Karpas-422 (cell line): ENCODE data around the gene SUGCT. TPM values are rescaled to one million over a fixed set of nuclear protein-coding genes. Genes with fewer than 3 reads are reported as not detected.

ENCODE experiments used
- DNase-seq: peaks from one replicate; pipeline ENCODE4 v3.0.0-alpha.2; 2015
- H2AFZ ChIP-seq: fragments of 200-600 bp; sonication (generic); 2 replicates; pipeline ENCODE4 v1.6.1; 2014; ENCODE audit warnings: antibody characterized with exemption, low read length, mixed read lengths
- H3K27ac ChIP-seq: fragments of 200-600 bp; sonication (generic); 2 replicates; pipeline ENCODE4 v1.5.1; 2014; ENCODE audit warnings: mild to moderate bottlenecking, low read length, moderate library complexity
- H3K27me3 ChIP-seq: fragments of 200-600 bp; sonication (generic); 2 replicates; pipeline ENCODE4 v1.6.1; 2014; ENCODE audit warnings: low read length, mixed read lengths
- H3K36me3 ChIP-seq: fragments of 200-600 bp; sonication (generic); 2 replicates; pipeline ENCODE4 v1.6.1; 2014; ENCODE audit warnings: low read length, mixed read lengths; ENCODE audit not compliant: insufficient read depth
- H3K4me1 ChIP-seq: fragments of 200-600 bp; sonication (generic); 2 replicates; pipeline ENCODE4 v1.6.1; 2014; ENCODE audit warnings: mild to moderate bottlenecking, low read length, mixed read lengths
- H3K4me2 ChIP-seq: fragments of 200-600 bp; sonication (generic); 2 replicates; pipeline ENCODE4 v1.6.1; 2014; ENCODE audit warnings: low read length, low read depth, mild to moderate bottlenecking; ENCODE audit not compliant: poor library complexity, severe bottlenecking
- H3K4me3 ChIP-seq: fragments of 200-600 bp; sonication (generic); 2 replicates; pipeline ENCODE4 v1.5.1; 2014; ENCODE audit warnings: mild to moderate bottlenecking, antibody characterized with exemption, low read length, mixed read lengths
- H3K79me2 ChIP-seq: fragments of 200-600 bp; sonication (generic); 2 replicates; pipeline ENCODE4 v1.6.1; 2014; ENCODE audit warnings: mild to moderate bottlenecking, low read length, mixed read lengths
- H3K9ac ChIP-seq: fragments of 200-600 bp; sonication (generic); 2 replicates; pipeline ENCODE4 v1.6.0; 2014; ENCODE audit warnings: low read length
- H3K9me2 ChIP-seq: fragments of 200-600 bp; sonication (generic), shearing (Covaris generic); replicated peaks from 2 replicates; pipeline ENCODE4 v1.6.0; 2014; ENCODE audit warnings: mild to moderate bottlenecking, low read length, moderate library complexity; ENCODE audit not compliant: insufficient read depth
- H3K9me3 ChIP-seq: fragments of 300-700, 200-600 bp; sonication (generic); 2 replicates; pipeline ENCODE4 v1.6.1; 2014; ENCODE audit warnings: low read length, mixed read lengths
- H4K20me1 ChIP-seq: fragments of 200-600 bp; sonication (generic); 2 replicates; pipeline ENCODE4 v1.6.1; 2014; ENCODE audit warnings: mild to moderate bottlenecking, antibody characterized with exemption, low read length, low read depth; ENCODE audit not compliant: insufficient read depth
- total RNA-seq: library from RNA; depleted of rRNA; stranded (reverse); fragments of >200 nt; shearing (Covaris generic); gene quantifications from 2 replicates; pipeline ENCODE4 v1.2.3, GENCODE V29; 2014; ENCODE audit warnings: low replicate concordance

SUGCT gene
- total RNA-seq, 1 experiment from 2014 or later = 0.48 TPM

GRCh38 chr7:40283391-40283790, 148.6 kb downstream of the SUGCT start:
- no peaks in the 10 kb centered on the region for H3K4me1 ChIP-seq
- H3K9me3 ChIP-seq = no peaks in the 10 kb centered on the region
- H3K79me2 ChIP-seq = no peaks in the 10 kb centered on the region
- DNase-seq = no peak
- no peaks in the 10 kb centered on the region for H3K36me3 ChIP-seq
- H2AFZ ChIP-seq = no peak overlapping the region
- no peak overlapping the region for H3K4me2 ChIP-seq
- H3K27ac ChIP-seq = no peak overlapping the region
- H3K9me2 ChIP-seq = no peaks in the 10 kb centered on the region
- no peaks in the 10 kb centered on the region for H3K27me3 ChIP-seq
- H3K4me3 ChIP-seq = no peak overlapping the region
- H3K9ac ChIP-seq = no peak overlapping the region
- H4K20me1 ChIP-seq = no peaks in the 10 kb centered on the region

GRCh38 chr7:40288827-40289226, 154.0 kb downstream of the SUGCT start:
- Histone ChIP-seq H3K4me2 (no peak overlapping the region), H3K4me3 (no peak overlapping the region), H3K27me3 (no peaks in the 10 kb centered on the region), H3K9me3 (no peaks in the 10 kb centered on the region), H3K79me2 (no peaks in the 10 kb centered on the region), H3K27ac (no peak overlapping the region), H3K4me1 (no peaks in the 10 kb centered on the region), H3K9ac (no peak overlapping the region), H3K9me2 (no peaks in the 10 kb centered on the region), H4K20me1 (no peaks in the 10 kb centered on the region), H3K36me3 (no peaks in the 10 kb centered on the region), H2AFZ (no peak overlapping the region)
- no peak for DNase-seq

GRCh38 chr7:40297741-40298311, 163.0 kb downstream of the SUGCT start:
- H3K36me3 ChIP-seq = no peaks in the 10 kb centered on the region
- H3K4me1 ChIP-seq = no peaks in the 10 kb centered on the region
- DNase-seq = no peak
- H3K27ac ChIP-seq = no peak overlapping the region
- no peaks in the 10 kb centered on the region for H3K27me3 ChIP-seq
- no peaks in the 10 kb centered on the region for H3K9me3 ChIP-seq
- H3K4me3 ChIP-seq = no peak overlapping the region
- no peaks in the 10 kb centered on the region for H3K79me2 ChIP-seq
- no peaks in the 10 kb centered on the region for H3K9me2 ChIP-seq
- H3K9ac ChIP-seq = no peak overlapping the region
- H4K20me1 ChIP-seq = no peaks in the 10 kb centered on the region
- H2AFZ ChIP-seq = no peak overlapping the region
- no peak overlapping the region for H3K4me2 ChIP-seq

- no peak overlapping the region for H3K27ac ChIP-seq
- no peaks in the 10 kb centered on the region for H3K9me3 ChIP-seq
- H3K4me1 ChIP-seq = no peaks in the 10 kb centered on the region
- H3K4me2 ChIP-seq = no peak overlapping the region
- H3K36me3 ChIP-seq = no peaks in the 10 kb centered on the region
- no peaks in the 10 kb centered on the region for H3K27me3 ChIP-seq
- H4K20me1 ChIP-seq = no peaks in the 10 kb centered on the region
- no peak overlapping the region for H3K9ac ChIP-seq
- H3K4me3 ChIP-seq = no peak overlapping the region
- H3K79me2 ChIP-seq = no peaks in the 10 kb centered on the region
- no peak for DNase-seq
- H2AFZ ChIP-seq = no peak overlapping the region
- H3K9me2 ChIP-seq = no peaks in the 10 kb centered on the region
Measured at GRCh38 chr7:40298421-40298820, 163.6 kb downstream of the SUGCT start.

GRCh38 chr7:40299097-40299496, 164.3 kb downstream of the SUGCT start:
- Histone ChIP-seq H3K36me3 (no peaks in the 10 kb centered on the region), H3K27me3 (no peaks in the 10 kb centered on the region), H4K20me1 (no peaks in the 10 kb centered on the region), H3K79me2 (no peaks in the 10 kb centered on the region), H3K9me3 (no peaks in the 10 kb centered on the region), H3K9ac (no peak overlapping the region), H3K27ac (no peak overlapping the region), H3K4me1 (no peaks in the 10 kb centered on the region), H3K9me2 (no peaks in the 10 kb centered on the region), H3K4me3 (no peak overlapping the region), H2AFZ (no peak overlapping the region), H3K4me2 (no peak overlapping the region)
- no peak for DNase-seq

GRCh38 chr7:40300146-40300670, 165.4 kb downstream of the SUGCT start:
- H3K36me3 ChIP-seq = no peaks in the 10 kb centered on the region
- no peak overlapping the region for H3K27ac ChIP-seq
- H3K79me2 ChIP-seq = no peaks in the 10 kb centered on the region
- no peaks in the 10 kb centered on the region for H3K4me1 ChIP-seq
- H3K4me2 ChIP-seq = no peak overlapping the region
- DNase-seq = no peak
- no peaks in the 10 kb centered on the region for H3K9me3 ChIP-seq
- H4K20me1 ChIP-seq = no peaks in the 10 kb centered on the region
- no peak overlapping the region for H3K9ac ChIP-seq
- no peak overlapping the region for H3K4me3 ChIP-seq
- no peaks in the 10 kb centered on the region for H3K27me3 ChIP-seq
- no peaks in the 10 kb centered on the region for H3K9me2 ChIP-seq
- no peak overlapping the region for H2AFZ ChIP-seq

- Histone ChIP-seq H2AFZ (no peak overlapping the region), H4K20me1 (no peaks in the 10 kb centered on the region), H3K9ac (no peak overlapping the region), H3K4me1 (no peaks in the 10 kb centered on the region), H3K4me2 (no peak overlapping the region), H3K4me3 (no peak overlapping the region), H3K27me3 (no peaks in the 10 kb centered on the region), H3K9me3 (no peaks in the 10 kb centered on the region), H3K9me2 (no peaks in the 10 kb centered on the region), H3K36me3 (no peaks in the 10 kb centered on the region), H3K79me2 (no peaks in the 10 kb centered on the region), H3K27ac (no peak overlapping the region)
- no peak for DNase-seq
Measured at GRCh38 chr7:40301486-40302068, 166.8 kb downstream of the SUGCT start.

- Histone ChIP-seq H3K27ac (no peak overlapping the region), H3K9ac (no peak overlapping the region), H3K4me3 (no peak overlapping the region), H3K9me3 (no peaks in the 10 kb centered on the region), H3K9me2 (no peaks in the 10 kb centered on the region), H3K27me3 (no peaks in the 10 kb centered on the region), H3K4me2 (no peak overlapping the region), H3K4me1 (no peaks in the 10 kb centered on the region), H4K20me1 (no peaks in the 10 kb centered on the region), H2AFZ (no peak overlapping the region), H3K79me2 (no peaks in the 10 kb centered on the region), H3K36me3 (no peaks in the 10 kb centered on the region)
- no peak for DNase-seq
Measured at GRCh38 chr7:40303996-40304395, 169.2 kb downstream of the SUGCT start.
